NT2/D1 (cell line): ENCODE results near the gene RSRC1.

Experiments
- SUZ12 ChIP-seq: IDR thresholded peaks from 2 replicates; pipeline ENCODE4 v1.6.1; 2011; ENCODE audit not compliant: insufficient read length, insufficient read depth; ENCODE audit errors: extremely low read depth
- YY1 ChIP-seq: IDR thresholded peaks from 2 replicates; pipeline ENCODE4 v1.6.1; 2011; ENCODE audit not compliant: insufficient read length, insufficient read depth
- ZNF274 ChIP-seq: IDR thresholded peaks from 2 replicates; pipeline ENCODE4 v1.6.1; 2011; ENCODE audit warnings: mild to moderate bottlenecking, low read depth, low read length

DNA sequence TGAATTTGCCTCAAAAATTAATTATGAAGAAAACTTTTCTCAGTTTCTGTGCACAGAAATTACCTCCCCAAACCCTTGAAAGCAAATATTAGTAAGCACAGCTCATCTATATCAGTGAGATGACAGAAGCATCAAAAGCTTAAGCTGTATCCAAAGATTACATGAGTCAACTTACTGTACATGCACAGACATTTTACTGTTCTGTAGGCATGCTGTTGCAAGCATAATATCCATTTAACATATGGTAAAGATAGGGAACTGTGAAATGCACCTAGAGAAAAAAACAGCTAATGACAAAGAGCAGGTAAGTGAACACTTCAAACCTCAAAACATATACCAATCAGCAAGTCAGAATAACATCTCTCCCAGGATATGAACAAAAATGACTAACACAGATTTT is 24.5 kb upstream of the RSRC1 start:
- TF ChIP-seq YY1 = no peak
- no peak for TF ChIP-seq SUZ12
- no peak for TF ChIP-seq ZNF274
